Left renal pelvis (tissue), 4 donors: Measurements from ENCODE around the gene CCNH. TPM values are rescaled to one million over a fixed set of nuclear protein-coding genes. Genes with fewer than 3 reads are reported as not detected.

ENCODE experiments used
- DNase-seq, 4 donors: peaks; one replicate each; pipeline ENCODE4 v3.0.0-alpha.2; 2013; ENCODE audit warnings: low read depth in 4 of 4, low spot score in 3 of 4
- polyA plus RNA-seq, 4 donors: library from polyadenylated mRNA; unstranded; fragments of 120-200 nt; gene quantifications; one replicate each; pipeline ENCODE4 v1.2.1, GENCODE V29; 2013; ENCODE audit not compliant: insufficient read length in 4 of 4

Gene CCNH
- polyA plus RNA-seq, 4 donors = 38.2 to 63.5 (median 57.3) TPM

DNA sequence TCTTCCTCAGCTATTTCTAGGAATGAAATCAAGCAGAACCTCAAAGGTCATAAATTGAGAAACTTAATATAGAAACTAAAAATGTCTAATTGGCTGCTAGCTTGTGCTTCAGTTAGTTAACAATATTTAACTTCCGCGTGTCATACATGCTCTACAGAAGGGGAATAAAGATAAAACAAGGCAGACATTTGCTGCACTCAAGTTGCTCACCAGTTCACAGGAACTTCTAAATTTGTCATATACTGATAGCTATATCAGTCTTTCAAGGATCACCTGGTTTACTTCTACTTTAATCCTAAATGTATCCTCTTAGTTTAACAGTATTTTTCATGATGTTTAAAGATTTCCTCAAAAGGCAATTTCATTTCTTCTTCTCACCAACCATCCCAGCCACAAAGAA is 8.4 kb downstream of the CCNH start:
- DNase-seq = no peak

DNA sequence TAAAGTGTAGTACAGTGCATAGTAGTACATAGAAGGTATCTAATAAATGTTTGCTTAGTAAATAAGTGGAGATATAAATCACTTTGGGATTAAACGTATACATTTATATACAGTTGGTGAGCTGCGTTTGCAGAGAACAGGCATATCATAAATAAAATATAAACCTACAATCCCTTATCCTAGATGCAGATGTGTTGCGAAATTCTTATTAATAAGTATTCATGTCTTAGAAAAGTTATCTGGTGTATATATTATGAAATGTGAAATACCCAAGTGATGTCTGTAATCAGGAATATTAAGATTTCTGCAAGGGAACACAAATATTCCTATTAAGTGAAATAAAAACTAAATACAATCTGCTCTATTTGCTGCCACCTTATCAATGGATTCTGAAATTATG is 8.8 kb downstream of the CCNH start:
- no peak for DNase-seq

DNA sequence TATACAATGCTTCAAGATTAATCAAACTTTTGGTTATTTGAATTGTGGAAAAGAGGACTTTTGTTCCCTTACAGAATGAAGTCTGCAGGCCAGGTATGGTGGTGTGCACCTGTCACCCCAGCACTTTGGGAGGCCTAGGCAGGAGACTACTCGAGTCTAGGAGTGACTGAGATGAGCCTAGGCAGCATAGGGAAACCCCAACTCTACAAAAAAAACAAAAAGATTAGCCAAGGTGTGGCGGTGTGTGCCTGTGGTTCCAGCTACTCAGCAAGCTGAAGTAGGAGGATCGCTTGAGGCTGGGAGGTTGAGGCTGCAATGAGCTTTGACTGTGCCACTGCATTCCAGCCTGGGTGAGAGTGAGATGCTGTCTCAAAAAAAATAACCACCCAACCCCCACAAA is 9.3 kb downstream of the CCNH start:
- no peak for DNase-seq

DNA sequence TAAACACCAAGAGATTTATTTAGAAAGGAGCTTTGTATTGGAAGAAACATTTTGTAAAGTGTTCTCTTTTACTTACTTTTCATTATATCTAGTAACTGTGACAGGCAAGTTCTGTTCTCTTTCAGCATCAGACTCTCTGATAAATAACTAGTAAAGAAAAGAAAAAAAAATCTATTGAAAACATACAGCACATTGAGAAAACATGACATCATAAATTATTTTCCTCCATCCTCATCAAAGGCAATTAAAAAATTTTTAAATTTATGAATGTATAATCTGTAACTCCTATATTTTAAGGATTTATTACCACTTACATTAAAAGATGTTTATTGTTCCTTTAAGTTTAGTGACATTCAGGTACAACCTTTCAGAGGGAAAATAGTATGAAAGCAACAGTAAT is 11.1 kb downstream of the CCNH start:
- DNase-seq = no peak

DNA sequence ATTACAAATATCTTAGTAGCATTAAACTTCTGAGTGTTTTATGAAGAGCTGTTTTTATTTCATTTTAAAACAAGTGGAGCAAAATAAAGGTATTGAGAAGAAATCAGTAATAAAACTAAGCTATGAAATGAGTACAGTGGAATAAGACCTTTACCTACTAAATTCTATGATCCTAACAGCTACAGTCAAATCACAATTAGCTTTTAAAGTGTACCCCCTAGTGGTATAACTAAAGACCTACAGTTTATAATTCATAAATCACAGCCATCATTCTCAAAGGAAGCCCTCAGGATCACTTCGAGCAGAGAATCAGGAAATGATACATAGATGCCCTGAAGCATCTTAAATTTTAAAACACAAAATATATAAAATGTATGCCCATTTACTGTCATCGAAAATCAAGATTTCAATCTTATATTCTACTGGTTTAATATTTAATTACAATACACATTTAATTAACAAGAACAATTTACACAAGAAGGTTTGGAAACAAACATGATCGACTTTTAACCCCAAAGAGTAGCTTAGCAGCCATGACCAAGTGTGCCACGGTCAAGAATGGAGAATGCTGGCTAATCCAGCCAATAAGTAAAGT is 12.3 kb downstream of the CCNH start:
- no peak for DNase-seq

DNA sequence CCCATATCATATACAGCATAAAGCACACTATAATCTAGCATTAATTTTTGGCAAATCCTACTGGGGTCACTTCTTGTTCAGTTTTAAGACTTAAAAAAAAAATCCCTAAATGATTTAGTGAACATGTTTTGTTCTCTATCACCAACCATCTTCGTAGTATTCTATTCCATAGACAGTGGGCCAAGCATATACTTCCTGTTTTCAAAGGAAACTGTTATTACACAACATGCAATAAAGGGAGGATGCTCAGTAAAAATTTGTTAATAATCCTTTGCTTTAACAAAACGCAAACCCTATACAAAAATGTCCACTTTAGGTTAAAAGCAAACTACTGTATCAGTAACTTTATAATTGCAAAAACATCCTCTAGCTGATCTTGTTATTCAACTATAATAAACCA is 13.0 kb downstream of the CCNH start:
- DNase-seq = no peak

DNA sequence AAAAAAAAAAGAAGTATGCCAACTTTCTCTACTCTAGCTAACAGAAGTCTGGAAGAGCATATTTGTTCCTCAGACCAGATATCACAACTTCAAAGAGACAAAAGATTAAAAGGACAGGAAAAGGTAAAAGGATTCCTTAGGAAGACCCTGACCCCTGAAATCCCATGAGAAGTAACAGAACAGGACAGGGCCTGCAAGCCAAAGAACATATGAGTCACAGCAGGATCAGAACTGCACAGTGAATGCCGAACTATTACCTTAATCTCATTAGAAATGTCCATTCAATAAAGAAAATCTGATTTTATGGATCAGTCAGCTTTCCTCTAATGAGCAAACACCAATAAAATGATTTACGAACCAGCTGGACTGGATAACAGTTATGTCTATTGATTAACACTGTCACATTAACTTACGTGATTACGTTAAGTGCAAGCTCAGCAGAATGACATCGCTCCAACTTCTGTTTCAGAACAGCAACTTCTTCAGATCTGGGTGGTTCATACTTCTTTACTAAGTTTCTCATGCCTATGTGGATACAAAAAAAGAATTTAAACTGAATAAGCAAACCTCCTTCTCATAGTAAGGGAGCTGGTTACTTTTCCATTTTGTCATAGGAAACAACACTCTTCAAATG is 13.6 kb downstream of the CCNH start:
- no peak for DNase-seq

DNA sequence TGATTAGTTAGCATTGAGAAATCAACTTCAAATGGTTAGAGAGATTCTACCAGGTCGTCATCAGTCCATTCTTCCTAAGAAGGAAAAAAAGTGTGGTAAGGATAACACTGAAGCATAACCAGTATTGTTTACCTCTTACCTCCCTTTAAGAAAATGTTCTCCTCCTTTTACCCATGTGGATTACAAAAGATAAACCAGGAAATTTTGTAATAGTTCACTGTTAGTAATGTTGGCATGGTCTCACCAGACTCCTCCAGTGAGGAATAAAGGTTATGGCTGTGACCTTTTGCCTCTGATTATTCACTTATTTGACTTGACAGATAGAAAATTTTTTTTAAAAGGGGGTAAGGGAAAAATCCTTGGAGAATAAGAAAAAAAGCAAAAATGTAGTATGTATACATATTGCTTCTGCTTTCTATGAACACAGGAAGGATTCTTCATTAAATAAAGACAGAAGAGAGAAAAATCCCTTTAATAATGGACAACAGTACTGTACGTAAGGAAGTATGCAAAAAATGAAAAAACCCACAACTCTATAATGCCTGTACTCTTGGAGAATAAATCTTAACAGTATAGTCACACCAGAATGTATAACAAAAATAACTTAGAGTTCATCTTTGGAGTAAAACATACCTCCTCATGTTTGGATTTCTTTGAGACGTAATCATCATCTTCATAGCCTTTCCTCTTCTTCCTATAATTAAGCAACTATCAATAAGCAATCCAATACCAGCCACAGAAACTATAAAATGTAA is 18.1 kb downstream of the CCNH start:
- DNase-seq = no peak

DNA sequence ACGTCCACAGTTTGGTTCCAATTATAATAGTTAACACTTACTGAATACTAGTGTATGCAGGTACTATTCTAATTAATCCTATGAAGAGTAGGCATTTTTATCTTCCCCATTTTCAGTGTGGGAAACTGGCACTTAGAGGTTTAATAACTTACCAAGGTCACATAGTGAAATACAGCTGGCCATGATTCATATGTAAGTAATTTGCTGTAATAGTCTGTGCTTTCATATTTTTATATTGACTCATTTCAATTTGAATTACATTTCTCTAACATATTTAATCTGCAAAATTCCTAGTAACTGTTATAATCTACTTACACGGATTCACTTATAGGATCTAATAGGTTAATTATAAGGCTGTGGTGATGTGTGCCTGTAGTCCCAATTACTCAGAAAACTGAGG is 19.4 kb downstream of the CCNH start:
- no peak for DNase-seq

DNA sequence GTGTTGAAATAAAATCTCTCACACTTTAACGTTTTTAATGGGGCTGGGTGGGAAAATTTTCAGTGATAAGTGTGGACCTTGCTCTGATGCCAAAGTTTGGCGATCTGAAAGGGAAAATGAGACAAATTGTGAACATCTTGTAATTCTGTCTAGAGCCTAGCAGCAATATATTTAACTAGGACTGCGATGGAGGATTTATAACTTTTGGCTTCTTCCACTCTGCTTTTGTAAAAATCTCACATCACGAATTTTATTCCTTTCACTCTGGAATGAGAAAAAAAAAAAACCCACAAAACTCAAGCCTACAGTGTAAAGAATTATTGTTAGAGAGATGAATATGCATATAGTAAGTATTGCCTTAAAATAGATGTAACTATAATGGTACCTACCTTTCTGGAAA is 19.9 kb downstream of the CCNH start:
- DNase-seq = no peak

DNA sequence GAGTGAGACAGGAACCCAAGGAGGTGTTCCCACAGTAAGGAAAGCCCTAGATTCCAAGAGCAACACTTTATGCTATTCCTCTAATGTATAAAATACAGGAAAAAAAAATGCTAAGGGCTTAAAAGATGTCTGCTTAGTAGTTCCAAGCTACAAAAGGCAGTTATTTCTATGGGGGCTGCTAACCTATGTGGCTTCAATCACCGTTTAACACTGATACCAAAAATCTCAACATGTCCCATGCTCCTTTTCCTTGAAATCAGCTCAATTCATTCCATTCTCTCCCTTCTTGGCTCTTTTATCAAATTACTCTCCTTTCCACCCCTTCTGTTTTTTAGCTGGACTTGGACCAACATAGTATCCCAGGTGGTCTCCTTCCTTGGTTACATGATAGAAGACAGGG is 20.6 kb downstream of the CCNH start:
- DNase-seq = no peak

DNA sequence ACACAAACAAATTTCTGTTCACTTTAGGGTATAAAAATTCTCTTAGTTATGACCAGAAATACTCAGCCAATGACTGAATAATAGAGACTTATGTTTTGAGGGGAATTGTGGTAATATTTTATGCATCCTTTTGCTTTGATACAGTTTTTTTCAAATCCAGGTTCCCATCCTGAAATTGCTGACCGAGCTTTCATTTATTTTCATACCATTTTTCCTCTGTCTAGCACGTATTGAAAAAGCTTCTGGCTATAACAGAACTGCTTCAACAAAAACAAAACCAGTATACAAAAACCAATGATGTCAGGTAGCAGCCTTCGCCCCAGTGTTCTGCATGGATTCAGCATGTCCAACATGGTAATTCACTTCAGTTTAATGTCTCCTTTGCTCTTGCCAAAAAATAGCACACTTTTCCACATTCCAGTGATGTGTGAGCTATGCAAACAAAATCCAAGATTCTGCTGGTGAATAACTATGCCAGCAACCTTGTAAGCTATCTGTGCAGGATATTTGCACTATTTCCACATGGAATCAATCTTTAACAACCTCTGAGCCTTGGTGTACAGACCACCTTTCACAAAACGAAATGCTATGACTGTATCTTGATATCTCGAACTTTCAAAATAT is 22.0 kb downstream of the CCNH start:
- no peak for DNase-seq

DNA sequence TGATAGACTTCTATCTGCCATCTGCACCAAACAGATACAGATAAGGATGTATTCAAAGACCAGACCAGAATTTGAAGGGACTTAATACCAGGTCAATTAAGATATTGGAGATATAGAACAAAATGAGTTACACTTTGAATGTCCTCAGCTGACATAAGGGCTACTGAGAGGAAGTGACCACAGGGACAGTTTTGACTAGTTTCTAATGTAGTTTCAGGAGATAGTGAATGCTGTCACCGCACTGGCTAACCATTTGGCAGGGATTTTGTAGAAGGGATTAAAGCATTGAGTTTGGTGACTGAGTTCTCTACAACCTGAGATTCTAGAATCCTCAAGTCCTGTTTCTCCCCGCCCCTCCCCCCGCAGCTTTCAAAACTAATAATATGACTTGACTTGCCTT is 22.7 kb downstream of the CCNH start:
- no peak for DNase-seq

DNA sequence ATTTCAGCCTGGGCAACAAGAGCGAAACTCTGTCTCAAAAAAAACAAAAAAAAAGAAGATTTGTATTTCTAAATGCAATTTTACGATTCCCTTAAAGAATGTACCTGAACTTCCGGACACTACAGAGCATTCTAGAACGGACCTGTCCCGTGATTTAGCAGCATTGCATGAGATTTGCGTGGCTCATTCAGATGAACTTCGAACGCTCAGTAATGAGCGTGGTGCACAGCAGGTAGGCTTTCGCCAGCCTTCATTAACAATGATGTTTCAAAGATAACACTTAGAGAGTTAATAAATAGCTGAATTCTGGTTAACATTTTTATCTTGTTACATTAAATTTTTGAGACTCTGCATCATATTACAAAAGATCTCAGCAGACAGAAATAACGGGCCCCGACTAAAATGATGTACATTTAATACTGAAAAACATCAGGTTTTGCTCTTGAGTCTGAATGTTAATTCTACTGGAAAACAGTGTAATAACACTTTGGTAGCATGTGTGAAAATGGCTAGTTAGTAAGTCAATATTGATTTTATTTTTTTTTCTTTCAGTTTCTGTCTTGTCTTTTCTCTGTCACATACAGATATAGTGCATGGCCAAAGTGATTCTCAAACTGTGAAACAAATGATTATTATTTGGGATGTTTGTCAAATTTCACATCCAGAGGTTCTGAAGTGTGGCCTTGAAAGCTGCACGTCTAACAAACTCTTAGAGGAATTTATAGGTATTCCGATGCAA is 23.3 kb downstream of the CCNH start:
- DNase-seq = no peak

DNA sequence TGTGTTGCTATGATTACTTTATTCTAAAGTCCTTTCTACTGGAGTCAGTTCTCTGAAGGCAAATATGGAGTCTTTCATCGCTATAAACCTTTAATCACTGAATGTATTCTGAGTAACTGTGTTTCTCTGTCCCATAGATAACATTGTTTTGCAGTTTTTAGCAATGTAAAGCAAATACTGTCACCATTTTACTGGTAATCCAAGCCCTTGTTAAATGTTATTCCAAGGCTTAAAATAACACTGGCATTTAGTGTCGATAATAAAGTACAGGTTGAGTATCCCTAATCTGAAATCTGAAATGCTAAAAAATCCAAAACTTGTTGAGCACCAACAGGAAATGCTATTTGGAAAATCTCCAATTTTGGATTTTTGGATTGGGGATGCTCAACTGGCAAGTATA is 24.6 kb downstream of the CCNH start:
- DNase-seq = no peak

DNA sequence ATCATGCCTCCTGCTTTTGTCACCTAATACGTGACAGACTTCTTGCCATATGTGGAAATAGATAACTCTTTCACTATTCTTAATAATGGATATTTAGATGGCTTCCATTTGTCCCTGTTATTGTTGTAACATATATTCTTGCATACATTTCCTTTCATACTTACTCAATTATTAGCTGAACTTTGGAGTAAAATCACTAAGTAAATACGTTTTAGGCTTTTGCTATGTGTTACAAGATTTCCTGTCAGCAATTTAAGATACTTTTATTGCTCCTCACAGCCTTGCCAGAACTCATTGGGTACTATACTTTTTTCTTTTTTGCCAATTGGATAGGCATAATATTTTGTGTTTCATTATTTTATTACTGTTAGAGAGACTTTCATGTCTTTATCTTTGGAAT is 26.9 kb downstream of the CCNH start:
- no peak for DNase-seq

DNA sequence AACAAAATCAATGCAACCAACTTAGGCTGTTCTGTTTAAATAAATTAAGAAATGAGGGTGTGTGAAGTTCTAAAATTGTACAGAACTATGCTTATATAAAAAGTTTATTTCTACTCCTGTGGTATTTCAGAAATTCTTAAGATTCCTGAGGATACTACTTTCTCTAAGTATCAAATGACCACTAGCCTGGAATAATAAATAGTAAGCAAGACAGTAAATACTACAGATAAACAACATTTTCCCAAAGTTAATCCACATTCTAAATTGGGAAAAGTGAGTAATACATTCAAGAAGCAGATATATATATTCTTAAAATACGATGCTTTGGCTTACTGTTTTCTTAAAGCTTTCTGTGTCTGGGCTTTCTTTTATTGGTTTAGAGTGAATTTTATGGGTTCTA is 29.5 kb downstream of the CCNH start:
- no peak for DNase-seq

DNA sequence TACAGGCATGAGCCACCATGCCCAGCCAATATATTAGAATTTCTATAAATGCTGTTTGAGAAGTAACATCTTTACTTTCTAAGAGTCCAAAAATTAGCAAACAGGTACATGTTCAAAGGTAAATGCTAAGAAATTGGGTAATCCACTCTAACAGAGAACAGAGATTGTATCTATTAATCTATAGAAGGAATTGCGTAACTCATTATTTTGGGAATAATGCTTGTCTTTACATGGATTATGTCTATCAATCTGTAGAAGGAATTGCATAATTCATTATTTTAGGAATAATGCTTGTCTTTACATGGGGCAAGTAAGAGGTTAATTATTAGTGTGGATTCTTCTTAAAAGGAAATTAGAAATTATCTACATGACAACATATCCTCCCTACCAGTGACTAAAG is 30.5 kb downstream of the CCNH start:
- DNase-seq = no peak

DNA sequence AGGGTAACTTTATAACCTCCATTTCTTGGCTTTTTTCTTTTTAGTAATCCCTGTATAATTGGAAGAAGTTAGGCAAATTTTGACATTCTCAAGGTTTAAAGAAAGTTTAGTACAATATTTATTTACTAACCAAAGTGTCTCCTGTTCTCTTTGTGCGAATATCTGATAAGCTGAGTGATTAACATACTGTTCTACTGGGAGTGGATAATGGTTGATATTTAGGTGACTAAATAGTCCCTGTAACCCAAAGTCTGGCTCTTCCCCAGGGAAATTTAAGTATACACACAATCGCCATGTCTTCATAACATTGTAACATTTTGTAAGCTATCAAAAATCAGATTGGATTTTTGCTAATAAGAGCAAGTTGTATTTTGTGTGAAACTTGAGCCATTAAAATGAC is 40.0 kb downstream of the CCNH start:
- no peak for DNase-seq

DNA sequence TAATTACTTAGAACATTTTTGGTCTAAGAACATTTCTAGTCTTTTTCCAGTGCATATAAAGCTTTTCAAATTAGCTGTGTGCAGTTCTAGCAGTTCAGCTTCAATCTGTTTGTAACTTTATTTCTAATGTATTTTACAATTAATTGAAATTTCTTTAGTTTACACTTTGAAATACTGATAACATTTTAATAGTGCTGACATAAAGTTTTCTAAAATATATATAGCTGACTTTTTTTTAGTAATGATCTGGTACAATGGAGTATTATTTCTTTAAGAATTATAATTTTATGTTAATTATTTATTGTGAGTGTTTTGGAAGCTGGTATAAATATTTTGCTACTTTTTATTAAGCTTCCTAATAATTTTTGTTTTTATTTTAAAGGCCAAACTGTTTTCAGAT is 43.3 kb downstream of the CCNH start:
- no peak for DNase-seq

DNA sequence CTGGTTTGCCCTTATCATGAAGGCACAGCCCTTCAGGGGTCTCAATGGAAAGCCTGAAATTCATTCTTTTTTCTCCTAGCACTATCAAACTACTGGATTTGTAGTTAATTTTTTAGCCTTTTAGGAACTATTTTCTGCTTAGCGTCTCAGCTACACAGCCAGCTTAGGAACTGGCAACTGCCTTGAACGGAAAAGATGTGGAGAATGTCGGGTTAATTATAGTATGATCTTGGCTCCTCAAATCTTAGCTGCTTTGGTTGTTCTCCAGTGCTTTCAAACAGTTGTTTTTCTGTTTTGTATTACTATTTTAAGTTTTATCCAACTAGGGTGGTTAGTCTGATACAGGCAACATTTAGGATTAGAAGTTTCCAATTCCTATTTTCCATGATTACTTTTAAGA is 44.1 kb downstream of the CCNH start:
- no peak for DNase-seq
